CMK (cell line): ENCODE data around the gene ST3GAL4.

ENCODE experiments used
- DNase-seq: peaks from one replicate; pipeline ENCODE4 v3.0.0-alpha.2; 2010; ENCODE audit warnings: low read depth

The ST3GAL4 gene

GRCh38 chr11:126331286-126331685 is 24.2 kb upstream of the ST3GAL4 start:
- DNase-seq: no peak

GRCh38 chr11:126332221-126332711 is 23.2 kb upstream of the ST3GAL4 start:
- DNase-seq: no peak

GRCh38 chr11:126333142-126333541 is 22.3 kb upstream of the ST3GAL4 start:
- DNase-seq: no peak

GRCh38 chr11:126334659-126335462 is 20.6 kb upstream of the ST3GAL4 start:
- DNase-seq: no peak

- no peak for DNase-seq
Measured at GRCh38 chr11:126335463-126335760, 20.1 kb upstream of the ST3GAL4 start.

- DNase-seq: no peak
Measured at GRCh38 chr11:126336138-126336541, 19.3 kb upstream of the ST3GAL4 start.

GRCh38 chr11:126336671-126337101 is 18.8 kb upstream of the ST3GAL4 start:
- no peak for DNase-seq

GRCh38 chr11:126337126-126337473 is 18.4 kb upstream of the ST3GAL4 start:
- DNase-seq: no peak

- no peak for DNase-seq
Measured at GRCh38 chr11:126337474-126338241, 17.8 kb upstream of the ST3GAL4 start.

GRCh38 chr11:126338346-126339055 is 17.0 kb upstream of the ST3GAL4 start:
- DNase-seq: no peak

- DNase-seq: no peak
Measured at GRCh38 chr11:126339073-126339862, 16.2 kb upstream of the ST3GAL4 start.

- no peak for DNase-seq
Measured at GRCh38 chr11:126339863-126340434, 15.5 kb upstream of the ST3GAL4 start.

- DNase-seq: no peak
Measured at GRCh38 chr11:126340960-126341606, 14.4 kb upstream of the ST3GAL4 start.

GRCh38 chr11:126341760-126342161 is 13.7 kb upstream of the ST3GAL4 start:
- no peak for DNase-seq

- no peak for DNase-seq
Measured at GRCh38 chr11:126343051-126343450, 12.4 kb upstream of the ST3GAL4 start.

GRCh38 chr11:126344141-126345080 is 11.1 kb upstream of the ST3GAL4 start:
- DNase-seq: no peak

- DNase-seq: no peak
Measured at GRCh38 chr11:126345283-126345682, 10.2 kb upstream of the ST3GAL4 start.

- DNase-seq: peak; percentile 98
Measured at GRCh38 chr11:126345759-126346585, 9.5 kb upstream of the ST3GAL4 start.

GRCh38 chr11:126346586-126346940 is 8.9 kb upstream of the ST3GAL4 start:
- no peak for DNase-seq
